ENCODE results near the gene RNF25.

DNA sequence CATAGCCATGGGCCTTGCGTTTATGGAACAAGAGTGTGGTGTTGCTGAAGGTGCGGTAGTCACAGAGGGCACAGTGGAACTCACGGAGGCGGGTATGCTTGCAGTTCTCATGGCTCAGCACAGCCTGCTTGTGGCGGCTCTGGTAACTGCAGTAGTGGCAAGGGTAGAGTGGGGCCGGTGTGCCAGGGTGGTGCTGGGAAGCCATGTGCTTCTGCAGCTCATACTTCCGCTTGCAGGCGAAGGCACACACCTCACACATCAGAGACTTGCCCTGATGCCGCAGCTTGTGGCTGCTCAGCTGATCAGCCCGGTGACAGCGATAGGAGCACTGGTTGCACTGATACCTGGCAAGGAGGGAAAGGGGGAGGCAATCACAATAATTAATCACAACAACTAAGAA is 27.1 kb downstream of the RNF25 start:
- TF ChIP-seq, protein P1, sequence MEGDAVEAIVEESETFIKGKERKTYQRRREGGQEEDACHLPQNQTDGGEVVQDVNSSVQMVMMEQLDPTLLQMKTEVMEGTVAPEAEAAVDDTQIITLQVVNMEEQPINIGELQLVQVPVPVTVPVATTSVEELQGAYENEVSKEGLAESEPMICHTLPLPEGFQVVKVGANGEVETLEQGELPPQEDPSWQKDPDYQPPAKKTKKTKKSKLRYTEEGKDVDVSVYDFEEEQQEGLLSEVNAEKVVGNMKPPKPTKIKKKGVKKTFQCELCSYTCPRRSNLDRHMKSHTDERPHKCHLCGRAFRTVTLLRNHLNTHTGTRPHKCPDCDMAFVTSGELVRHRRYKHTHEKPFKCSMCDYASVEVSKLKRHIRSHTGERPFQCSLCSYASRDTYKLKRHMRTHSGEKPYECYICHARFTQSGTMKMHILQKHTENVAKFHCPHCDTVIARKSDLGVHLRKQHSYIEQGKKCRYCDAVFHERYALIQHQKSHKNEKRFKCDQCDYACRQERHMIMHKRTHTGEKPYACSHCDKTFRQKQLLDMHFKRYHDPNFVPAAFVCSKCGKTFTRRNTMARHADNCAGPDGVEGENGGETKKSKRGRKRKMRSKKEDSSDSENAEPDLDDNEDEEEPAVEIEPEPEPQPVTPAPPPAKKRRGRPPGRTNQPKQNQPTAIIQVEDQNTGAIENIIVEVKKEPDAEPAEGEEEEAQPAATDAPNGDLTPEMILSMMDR (IDR thresholded peaks at IDR 0.05; ENCODE audit: insufficient read depth, low read length, poor library complexity, severe bottlenecking): no peak
- TF ChIP-seq EZH2phosphoT487 (conservative IDR thresholded peaks at IDR 0.05; ENCODE audit: low read length): no peak

Measured in SU-DHL-6 (cell line).